Measurements from ENCODE around the gene NT5DC4. TPM values are rescaled to one million over a fixed set of nuclear protein-coding genes. Genes with fewer than 3 reads are reported as not detected.

NT5DC4 gene
- total RNA-seq, 1 experiment from 2014 or later, result not detected

DNA sequence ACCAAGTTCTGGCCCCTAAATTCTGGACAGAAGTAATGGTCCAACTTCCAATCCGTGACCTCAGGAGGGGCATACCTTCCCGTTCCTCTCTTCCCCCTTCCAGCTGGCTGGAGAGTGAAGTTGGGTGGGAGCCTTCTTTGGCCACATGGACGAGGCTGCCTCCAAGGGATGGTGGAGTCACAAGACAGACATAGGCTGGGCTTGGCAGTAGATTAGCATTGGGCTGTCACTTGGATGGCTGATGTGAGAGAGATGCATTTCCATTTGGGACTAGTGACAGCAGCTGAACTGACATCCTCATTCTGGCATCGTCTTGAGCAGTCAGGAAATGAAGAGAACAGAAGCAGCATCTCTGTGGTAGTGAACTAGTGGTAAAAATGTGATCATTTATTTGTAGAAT lies 12.6 kb downstream of the NT5DC4 start:
- no peaks in the 10 kb centered on the region for H3K9me3 ChIP-seq (replicated peaks)
- H3K4me1 ChIP-seq (replicated peaks), result peaks cover 3% of the 10 kb centered on the region; the same call in 1 of the 2 replicates
- peaks cover 22% of the 10 kb centered on the region for H3K36me3 ChIP-seq
- H3K27me3 ChIP-seq (replicated peaks), result no peaks in the 10 kb centered on the region
- H3K27ac ChIP-seq, result no peak overlapping the region
- no peak overlapping the region for H3K4me3 ChIP-seq
- no peak for DNase-seq (ENCODE audit: low read depth in 1 of 2, low spot score in 2 of 2)

DNA sequence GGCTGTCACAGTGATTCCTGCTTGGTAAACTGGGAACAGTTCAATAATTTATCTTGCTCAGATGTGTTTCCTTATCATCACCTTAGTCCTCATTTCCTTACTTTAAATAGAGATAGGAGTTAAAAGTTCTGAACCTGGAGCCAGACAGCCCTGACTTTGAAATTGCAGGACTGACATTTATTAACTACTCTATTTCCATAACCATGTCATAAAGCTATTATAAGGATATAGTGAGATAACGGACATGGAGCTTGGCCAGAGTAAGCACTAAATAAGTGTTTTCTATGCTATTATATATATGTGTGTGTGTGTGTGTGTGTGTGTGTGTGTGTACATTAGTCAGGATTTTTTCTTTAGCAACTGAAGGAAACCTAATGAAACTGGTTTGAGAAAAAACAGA lies 13.1 kb downstream of the NT5DC4 start:
- Histone ChIP-seq H3K4me1 (replicated peaks) (peaks cover 3% of the 10 kb centered on the region; the same call in 1 of the 2 replicates), H3K4me3 (no peak overlapping the region), H3K9me3 (replicated peaks) (no peaks in the 10 kb centered on the region), H3K36me3 (peaks cover 26% of the 10 kb centered on the region), H3K27me3 (replicated peaks) (no peaks in the 10 kb centered on the region), H3K27ac (no peak overlapping the region)
- DNase-seq (ENCODE audit: low read depth in 1 of 2, low spot score in 2 of 2), result no peak

DNA sequence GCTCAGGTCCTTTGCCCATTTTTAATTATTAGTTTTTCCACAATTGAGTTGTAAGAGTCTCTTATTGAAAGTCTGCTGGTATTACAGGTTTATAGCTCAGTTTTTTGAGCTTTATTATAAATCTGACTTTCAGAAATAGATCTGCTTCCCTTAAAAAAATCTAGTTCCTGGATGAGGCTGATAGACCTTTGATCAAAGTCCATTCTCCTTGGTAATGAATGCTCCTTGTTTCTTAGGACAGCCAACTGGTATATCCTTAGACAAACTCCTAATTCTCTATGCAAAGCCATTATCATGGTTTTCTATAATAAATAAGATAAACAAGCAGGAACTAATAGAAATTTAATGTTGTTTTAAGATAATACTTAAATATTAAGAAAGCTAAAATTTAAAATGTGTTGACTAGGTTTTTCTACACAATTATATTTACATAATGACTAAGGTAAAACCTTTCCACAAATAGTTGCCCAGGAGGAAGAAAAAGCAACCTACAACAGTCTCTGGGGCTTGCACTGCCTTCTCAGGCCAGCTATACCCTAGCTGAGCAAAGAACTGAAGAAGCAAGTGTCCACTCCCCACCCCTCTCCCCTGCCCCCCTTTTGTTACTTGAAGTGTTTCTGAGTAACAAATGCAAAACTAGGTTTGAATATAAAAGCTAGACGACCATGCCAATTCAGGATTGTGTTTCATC lies 16.9 kb downstream of the NT5DC4 start:
- H3K27ac ChIP-seq, result no peak overlapping the region
- H3K4me3 ChIP-seq, result no peak overlapping the region
- no peak for DNase-seq (ENCODE audit: low read depth in 1 of 2, low spot score in 2 of 2)
- no peaks in the 10 kb centered on the region; the same call in 1 of the 2 replicates for H3K27me3 ChIP-seq (replicated peaks)
- H3K9me3 ChIP-seq (replicated peaks), result no peaks in the 10 kb centered on the region
- H3K4me1 ChIP-seq (replicated peaks), result peaks cover 3% of the 10 kb centered on the region; the same call in 1 of the 2 replicates
- peaks cover 63% of the 10 kb centered on the region for H3K36me3 ChIP-seq

DNA sequence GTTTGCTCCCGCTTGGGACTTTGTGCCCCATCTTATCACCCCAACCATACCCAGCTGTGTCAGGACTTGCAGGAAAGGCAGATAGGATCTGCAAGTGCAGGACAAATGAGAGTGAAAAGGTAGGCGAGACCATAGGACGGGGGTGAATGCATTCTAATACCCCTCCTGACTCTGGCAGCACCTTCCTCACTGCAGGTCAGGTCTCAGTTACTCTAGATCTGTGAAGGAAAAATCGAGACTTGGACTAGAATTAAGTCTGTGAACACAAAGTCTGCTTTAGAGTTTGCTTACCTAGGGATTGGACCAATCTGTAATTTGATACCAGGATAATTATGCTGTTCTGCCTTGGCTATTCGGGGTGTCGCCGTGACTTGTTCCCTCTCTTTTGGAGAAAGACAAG lies 19.7 kb downstream of the NT5DC4 start:
- H3K4me1 ChIP-seq (replicated peaks), result peaks cover 3% of the 10 kb centered on the region; the same call in 1 of the 2 replicates
- H3K27me3 ChIP-seq (replicated peaks), result no peaks in the 10 kb centered on the region; the same call in 1 of the 2 replicates
- no peak overlapping the region for H3K4me3 ChIP-seq
- peaks cover 90% of the 10 kb centered on the region for H3K36me3 ChIP-seq
- H3K9me3 ChIP-seq (replicated peaks), result no peaks in the 10 kb centered on the region
- no peak for DNase-seq (ENCODE audit: low read depth in 1 of 2, low spot score in 2 of 2)
- no peak overlapping the region for H3K27ac ChIP-seq

DNA sequence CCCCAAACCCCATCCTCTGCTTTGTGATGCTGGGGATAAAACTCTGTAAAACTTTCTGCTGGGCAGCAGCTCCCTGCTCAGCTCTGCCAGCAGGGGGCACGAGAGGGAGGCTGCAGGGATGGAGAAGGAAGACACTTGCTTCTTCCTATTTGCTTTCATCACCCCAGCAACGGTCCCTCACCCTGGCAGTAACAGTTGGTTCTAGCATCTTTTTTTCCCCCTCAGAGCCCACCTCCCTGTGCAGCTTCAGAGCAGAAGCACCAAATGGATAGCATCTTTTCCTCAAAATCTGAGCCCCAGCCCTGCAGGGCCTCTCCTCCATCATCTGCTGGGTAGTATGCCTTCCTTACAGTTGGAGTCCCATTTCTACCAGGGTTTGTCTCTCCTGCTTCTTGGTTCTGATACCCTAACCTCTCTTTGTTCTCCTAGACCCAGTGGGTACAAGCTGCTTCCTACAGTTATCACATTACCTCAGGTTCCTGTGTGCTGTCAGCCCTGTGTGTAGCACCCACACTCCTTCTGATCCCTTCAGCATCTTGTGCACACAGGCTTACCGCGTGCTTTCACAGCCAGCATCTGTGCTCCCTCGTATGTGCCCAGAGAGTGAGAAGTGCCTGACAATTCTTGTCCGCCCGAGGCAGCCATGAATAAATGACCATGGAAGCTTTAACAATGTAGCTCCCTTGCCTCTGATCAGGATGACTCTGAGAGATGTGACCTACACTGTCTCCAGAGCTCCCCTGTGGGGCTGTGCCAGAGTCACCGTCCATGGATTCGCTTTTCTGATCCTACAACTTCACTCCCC lies 29.1 kb downstream of the NT5DC4 start:
- Histone ChIP-seq H3K27ac (peak overlapping the region; percentile 33; the same call in 1 of the 2 replicates), H3K36me3 (peaks cover 93% of the 10 kb centered on the region), H3K9me3 (replicated peaks) (no peaks in the 10 kb centered on the region), H3K4me3 (no peak overlapping the region), H3K4me1 (replicated peaks) (no peaks in the 10 kb centered on the region), H3K27me3 (replicated peaks) (no peaks in the 10 kb centered on the region)
- peak; percentile 57 to 81 for DNase-seq (ENCODE audit: low read depth in 1 of 2, low spot score in 2 of 2)

DNA sequence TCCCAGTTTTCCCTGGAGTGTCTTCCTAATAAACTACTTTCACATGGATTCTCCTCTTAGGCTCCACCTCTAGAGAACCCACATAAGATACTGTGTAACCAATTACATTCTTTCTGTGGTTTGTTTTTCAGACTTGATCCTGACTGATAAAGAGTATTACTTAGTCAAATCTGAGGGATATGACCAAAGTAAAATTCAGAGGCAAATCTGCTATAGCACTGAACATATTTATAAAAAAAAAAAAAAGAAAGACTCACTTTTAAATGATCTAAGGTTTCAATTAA lies 29.7 kb downstream of the NT5DC4 start:
- Histone ChIP-seq H3K4me1 (replicated peaks) (no peaks in the 10 kb centered on the region), H3K4me3 (no peak overlapping the region), H3K36me3 (peaks cover 94% of the 10 kb centered on the region), H3K27ac (no peak overlapping the region), H3K9me3 (replicated peaks) (no peaks in the 10 kb centered on the region), H3K27me3 (replicated peaks) (no peaks in the 10 kb centered on the region)
- no peak for DNase-seq (ENCODE audit: low read depth in 1 of 2, low spot score in 2 of 2)

DNA sequence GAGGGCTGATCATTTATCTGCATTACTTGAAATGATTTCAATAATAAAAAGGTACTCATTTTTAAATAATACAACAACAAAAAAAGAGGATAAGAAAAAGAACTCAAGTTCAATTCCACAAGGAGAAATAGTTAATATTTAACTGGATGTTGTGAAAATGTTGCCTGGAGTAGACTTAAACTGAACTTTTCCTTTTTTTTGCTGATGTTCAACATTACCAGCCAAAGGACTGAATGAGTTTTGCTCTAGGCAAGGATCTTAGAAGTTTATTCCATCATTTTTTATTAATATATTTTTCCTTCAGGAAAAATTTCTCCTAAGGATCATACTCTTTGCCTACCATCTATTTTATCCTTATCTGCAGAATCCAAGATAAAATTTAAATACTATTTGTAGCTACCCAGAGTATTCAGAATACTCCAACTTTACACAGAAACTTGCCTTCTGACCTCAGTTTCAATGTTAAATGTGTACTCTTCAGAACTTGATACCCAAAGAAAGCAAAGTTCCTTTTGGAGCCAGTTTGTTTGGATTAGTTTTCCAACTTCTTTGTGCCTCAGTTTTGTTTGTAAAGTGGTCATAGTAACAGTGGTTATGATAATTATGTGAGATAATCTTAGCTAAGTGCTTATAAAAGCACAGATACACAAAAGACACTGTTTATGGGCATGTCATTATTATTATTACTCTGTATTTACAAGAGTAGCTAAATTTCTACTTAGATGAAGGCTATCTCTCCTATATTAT lies 30.8 kb downstream of the NT5DC4 start:
- Histone ChIP-seq H3K4me3 (no peak overlapping the region), H3K4me1 (replicated peaks) (no peaks in the 10 kb centered on the region), H3K27ac (no peak overlapping the region), H3K36me3 (peaks cover 94% of the 10 kb centered on the region), H3K9me3 (replicated peaks) (no peaks in the 10 kb centered on the region), H3K27me3 (replicated peaks) (no peaks in the 10 kb centered on the region)
- DNase-seq (ENCODE audit: low read depth in 1 of 2, low spot score in 2 of 2), result no peak

DNA sequence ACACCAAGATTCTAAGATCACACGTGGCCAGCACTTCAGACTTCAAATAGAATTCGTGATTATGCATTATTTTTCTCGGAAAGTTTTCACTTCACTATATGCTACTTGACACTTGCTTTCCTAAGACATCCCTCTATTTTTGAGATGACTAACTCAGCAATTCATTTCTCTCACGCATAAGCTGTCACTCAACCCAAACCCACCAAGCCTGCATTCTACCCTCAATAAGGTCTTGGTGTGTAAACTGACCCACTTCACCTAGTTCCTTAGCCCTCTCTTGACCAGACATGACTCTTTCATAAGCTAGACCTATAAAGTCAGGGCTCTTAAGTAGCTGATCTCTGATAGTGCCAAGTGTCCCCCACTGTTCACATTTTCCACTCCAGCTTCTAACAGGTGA lies 31.8 kb downstream of the NT5DC4 start:
- Histone ChIP-seq H3K27ac (no peak overlapping the region), H3K4me1 (replicated peaks) (no peaks in the 10 kb centered on the region), H3K9me3 (replicated peaks) (no peaks in the 10 kb centered on the region), H3K4me3 (no peak overlapping the region), H3K36me3 (peaks cover 93% of the 10 kb centered on the region), H3K27me3 (replicated peaks) (no peaks in the 10 kb centered on the region)
- DNase-seq (ENCODE audit: low read depth in 1 of 2, low spot score in 2 of 2), result no peak

DNA sequence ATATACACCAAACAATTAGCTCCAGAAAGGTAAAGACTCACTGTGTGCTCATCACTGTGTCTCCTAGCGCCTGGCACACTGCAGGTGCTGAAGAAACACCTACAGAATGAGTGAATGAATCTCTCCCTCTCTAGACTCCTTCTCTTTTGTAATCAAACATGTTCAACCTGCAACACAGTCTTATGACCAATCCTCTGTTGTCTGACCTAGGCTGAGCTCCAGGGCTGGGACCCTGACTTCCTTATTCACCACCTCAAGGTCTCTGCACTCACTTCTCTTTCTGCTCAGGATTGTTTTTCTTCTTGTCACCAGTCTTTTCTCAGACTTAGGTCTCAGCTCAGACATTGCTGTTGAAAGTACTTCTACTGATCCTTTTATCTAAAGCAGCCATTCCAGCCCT lies 33.7 kb downstream of the NT5DC4 start:
- H3K4me1 ChIP-seq (replicated peaks), result no peaks in the 10 kb centered on the region
- no peaks in the 10 kb centered on the region for H3K9me3 ChIP-seq (replicated peaks)
- DNase-seq (ENCODE audit: low read depth in 1 of 2, low spot score in 2 of 2), result no peak
- H3K27me3 ChIP-seq (replicated peaks), result no peaks in the 10 kb centered on the region
- H3K36me3 ChIP-seq, result peaks cover 97% of the 10 kb centered on the region
- H3K4me3 ChIP-seq, result no peak overlapping the region
- H3K27ac ChIP-seq, result no peak overlapping the region

DNA sequence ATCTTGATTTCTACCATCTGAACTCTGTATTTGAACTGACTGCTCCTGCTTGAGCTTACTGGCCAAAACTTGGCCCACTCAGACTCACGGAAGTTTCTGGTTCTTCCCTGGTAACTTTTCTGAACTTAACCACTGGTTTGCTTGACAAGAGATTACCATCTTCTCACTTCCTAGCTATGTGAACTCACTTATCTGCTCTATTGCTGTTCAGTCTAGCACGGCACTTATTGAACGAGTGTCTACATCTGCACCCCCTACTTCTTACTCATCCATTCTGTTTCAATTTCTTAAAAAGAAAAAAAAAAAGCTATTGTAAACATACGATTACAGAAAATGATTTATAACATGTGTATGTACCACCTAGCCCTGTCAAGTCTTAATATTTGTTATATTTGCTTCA lies 34.6 kb downstream of the NT5DC4 start:
- no peak for DNase-seq (ENCODE audit: low read depth in 1 of 2, low spot score in 2 of 2)
- Histone ChIP-seq H3K4me1 (replicated peaks) (no peaks in the 10 kb centered on the region), H3K9me3 (replicated peaks) (no peaks in the 10 kb centered on the region), H3K27ac (no peak overlapping the region), H3K36me3 (peaks cover 97% of the 10 kb centered on the region), H3K27me3 (replicated peaks) (no peaks in the 10 kb centered on the region), H3K4me3 (no peak overlapping the region)

DNA sequence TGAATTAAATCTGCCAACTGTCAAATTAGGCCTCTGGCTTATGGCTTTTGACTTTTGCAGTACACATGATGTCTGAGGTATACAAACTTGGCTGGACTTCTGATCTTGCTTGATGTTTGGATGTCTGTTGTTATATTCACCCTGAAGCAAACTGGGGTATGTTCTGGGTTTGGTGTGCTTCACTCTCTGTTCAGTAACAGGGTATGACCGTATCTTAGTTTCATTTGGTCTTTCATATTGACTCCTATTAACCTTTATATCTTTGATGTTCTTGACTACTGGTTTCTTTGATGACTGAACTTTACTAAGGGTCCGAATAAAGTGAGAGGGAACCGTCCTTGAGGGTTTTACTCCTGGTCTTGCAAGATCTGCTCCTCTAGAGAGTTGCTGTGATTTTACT lies 35.4 kb downstream of the NT5DC4 start:
- DNase-seq (ENCODE audit: low read depth in 1 of 2, low spot score in 2 of 2), result no peak
- no peaks in the 10 kb centered on the region for H3K9me3 ChIP-seq (replicated peaks)
- no peak overlapping the region for H3K4me3 ChIP-seq
- H3K36me3 ChIP-seq, result peaks cover 97% of the 10 kb centered on the region
- no peaks in the 10 kb centered on the region for H3K27me3 ChIP-seq (replicated peaks)
- no peaks in the 10 kb centered on the region for H3K4me1 ChIP-seq (replicated peaks)
- H3K27ac ChIP-seq, result no peak overlapping the region

DNA sequence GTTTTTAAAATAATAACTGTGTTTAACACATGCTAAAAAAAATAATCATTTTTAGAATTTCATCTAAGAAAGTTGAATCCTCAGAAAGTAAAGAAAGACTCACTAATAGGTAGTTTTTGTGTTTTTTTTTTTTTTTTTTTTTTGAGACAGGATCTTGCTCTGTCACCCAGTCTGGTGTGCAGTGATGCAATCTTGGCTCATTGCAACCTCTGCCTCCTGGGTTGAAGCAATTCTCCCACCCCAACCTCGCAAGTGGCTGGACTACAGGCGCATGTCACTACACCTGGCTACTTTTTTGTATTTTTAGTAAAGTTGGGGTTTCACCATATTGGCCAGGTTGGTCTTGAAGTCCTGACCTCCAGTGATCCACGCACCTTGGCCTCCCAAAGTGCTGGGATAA lies 36.4 kb downstream of the NT5DC4 start:
- peaks cover 3% of the 10 kb centered on the region; the same call in 1 of the 2 replicates for H3K4me1 ChIP-seq (replicated peaks)
- H3K27ac ChIP-seq, result no peak overlapping the region
- no peaks in the 10 kb centered on the region for H3K27me3 ChIP-seq (replicated peaks)
- H3K4me3 ChIP-seq, result no peak overlapping the region
- no peaks in the 10 kb centered on the region for H3K9me3 ChIP-seq (replicated peaks)
- H3K36me3 ChIP-seq, result peaks cover 95% of the 10 kb centered on the region
- DNase-seq (ENCODE audit: low read depth in 1 of 2, low spot score in 2 of 2), result no peak

DNA sequence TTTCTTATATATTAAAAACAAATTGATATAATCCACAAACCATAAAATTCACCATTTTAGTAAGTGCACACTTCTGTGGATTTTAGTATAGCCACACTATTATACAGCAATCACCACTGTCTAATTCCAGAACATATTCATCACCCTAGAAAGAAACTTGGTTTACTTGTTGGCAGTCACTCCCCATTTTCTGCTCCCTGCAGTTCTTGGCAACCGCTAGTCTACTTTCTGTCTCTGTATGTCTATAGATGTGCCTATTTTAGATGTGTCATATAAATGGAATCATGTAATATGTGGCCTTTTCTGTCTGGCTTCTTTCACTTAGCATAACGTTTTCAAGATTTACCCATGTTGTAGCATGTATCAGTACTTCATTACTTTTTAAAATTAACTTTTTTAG lies 37.9 kb downstream of the NT5DC4 start:
- no peak for DNase-seq (ENCODE audit: low read depth in 1 of 2, low spot score in 2 of 2)
- Histone ChIP-seq H3K36me3 (peaks cover 93% of the 10 kb centered on the region), H3K4me1 (replicated peaks) (peaks cover 13% of the 10 kb centered on the region), H3K27me3 (replicated peaks) (no peaks in the 10 kb centered on the region), H3K4me3 (no peak overlapping the region), H3K9me3 (replicated peaks) (no peaks in the 10 kb centered on the region), H3K27ac (no peak overlapping the region)

DNA sequence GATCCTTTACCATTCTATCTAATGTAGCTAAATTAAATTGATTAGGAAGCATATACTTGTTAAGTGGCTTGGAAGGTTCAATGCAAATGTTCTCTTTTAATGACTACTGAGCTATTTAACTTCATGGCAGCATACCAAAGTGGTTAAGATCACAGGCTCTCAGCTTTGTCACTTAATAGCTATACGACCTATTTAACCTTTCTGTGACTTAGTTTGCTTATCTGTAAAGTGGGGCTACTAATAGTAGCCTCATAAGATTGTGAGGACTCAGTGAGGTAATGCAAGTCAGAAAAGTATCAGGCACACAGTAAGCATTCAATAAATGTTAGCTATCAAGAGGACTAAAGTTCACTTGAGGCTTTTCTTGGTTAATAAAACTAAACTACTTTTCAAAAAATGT lies 39.3 kb downstream of the NT5DC4 start:
- H3K4me3 ChIP-seq, result no peak overlapping the region
- H3K36me3 ChIP-seq, result peaks cover 83% of the 10 kb centered on the region
- no peak overlapping the region for H3K27ac ChIP-seq
- H3K9me3 ChIP-seq (replicated peaks), result no peaks in the 10 kb centered on the region
- DNase-seq (ENCODE audit: low read depth in 1 of 2, low spot score in 2 of 2), result no peak
- no peaks in the 10 kb centered on the region for H3K27me3 ChIP-seq (replicated peaks)
- peaks cover 13% of the 10 kb centered on the region for H3K4me1 ChIP-seq (replicated peaks)

Data from SJSA1 (cell line).